Panc1 (cell line): ENCODE data around the gene CDH12. TPM values are rescaled to one million over a fixed set of nuclear protein-coding genes. Genes with fewer than 3 reads are reported as not detected.

Source experiments
- ATAC-seq: fragments of 200-7000 bp; cut with Tn5 transposase; 2 replicates; pipeline ENCODE4 v1.9.1; 2020; ENCODE audit warnings: mild to moderate bottlenecking, moderate library complexity
- BruUV-seq: library from RNA; stranded (reverse); fragments of 400-500 nt; replicated peaks from 2 replicates; lab custom pipeline; 2021; lab: Mats Ljungman, UMichigan
- CTCF ChIA-PET: fragments of 300-600 bp; sonication (Branson Sonifier 250); formaldehyde crosslinking; loops from one replicate; lab custom pipeline; 2022; ENCODE audit warnings: antibody characterized with exemption; lab: Charles Lee
- POLR2A ChIA-PET: fragments of 300-600 bp; sonication (Branson Sonifier 250); formaldehyde crosslinking; loops from one replicate; lab custom pipeline; 2022; ENCODE audit warnings: antibody characterized with exemption; lab: Charles Lee
- DNase-seq: peaks from one replicate; pipeline ENCODE4 v3.0.0-alpha.2; 2010; ENCODE audit warnings: low read depth, low spot score
- H3K27ac ChIP-seq: 2 replicates; pipeline ENCODE4 v1.5.1; 2011; ENCODE audit warnings: mild to moderate bottlenecking, low read length, inconsistent platforms
- H3K27me3 ChIP-seq: fragments of 200-500 bp; sonication (Bioruptor generic); 2 replicates; pipeline ENCODE4 v1.6.0; 2014; ENCODE audit warnings: low read length, inconsistent platforms; ENCODE audit not compliant: control insufficient read depth, insufficient read depth
- H3K36me3 ChIP-seq: fragments of 200-500 bp; sonication (Bioruptor generic); 2 replicates; pipeline ENCODE4 v1.5.1; 2014; ENCODE audit warnings: inconsistent platforms, mild to moderate bottlenecking, low read length, moderate library complexity; ENCODE audit not compliant: control insufficient read depth, insufficient read depth
- H3K4me1 ChIP-seq: 2 replicates; pipeline ENCODE4 v1.5.1; 2011; ENCODE audit warnings: inconsistent platforms, mild to moderate bottlenecking, low read length, moderate library complexity; ENCODE audit not compliant: control insufficient read depth, insufficient read depth
- H3K4me3 ChIP-seq, 2 experiments: 2 replicates each; pipeline ENCODE4 v1.5.1; 2011 to 2012; ENCODE audit warnings: low read depth in 2 of 2, low read length in 2 of 2, mild to moderate bottlenecking in 2 of 2, inconsistent platforms in 1 of 2, moderate library complexity in 1 of 2
- H3K9me3 ChIP-seq: fragments of 200-500 bp; sonication (Bioruptor generic); 2 replicates; pipeline ENCODE4 v1.5.1; 2014; ENCODE audit warnings: low read depth, mild to moderate bottlenecking, inconsistent platforms, low read length, moderate library complexity; ENCODE audit not compliant: control insufficient read depth, insufficient read depth
- POLR2AphosphoS5 ChIP-seq: IDR thresholded peaks from 2 replicates; pipeline ENCODE4 v1.6.1; 2012; ENCODE audit warnings: mild to moderate bottlenecking, low read depth, low read length, moderate library complexity
- SIN3A ChIP-seq: IDR thresholded peaks from 2 replicates; pipeline ENCODE4 v1.6.1; 2012; ENCODE audit warnings: low read depth, mild to moderate bottlenecking, low read length, moderate library complexity, borderline replicate concordance; ENCODE audit not compliant: insufficient read depth
- TCF7L2 ChIP-seq: IDR thresholded peaks from 2 replicates; pipeline ENCODE4 v1.6.1; 2011; ENCODE audit warnings: mild to moderate bottlenecking, low read depth, low read length, inconsistent platforms
- in situ Hi-C: cut with HindIII; loops from 2 replicates; pipeline ENCODE4 v1.10.0; 2016; ENCODE audit warnings: low sequenced_read_pairs, low pct_unique_long_range_greater_than_20kb
- intact Hi-C: fragments of 100-400 bp; cut with micrococcal nuclease; formaldehyde crosslinking; loops from one replicate; pipeline ENCODE4 v1.10.0; 2022; ENCODE audit not compliant: unreplicated experiment
- total RNA-seq: library from RNA; stranded (reverse); gene quantifications from one replicate; pipeline ENCODE4 v1.2.1, GENCODE V29; 2021; ENCODE audit not compliant: unreplicated experiment
- TF ChIP-seq, protein P1 (sequence below): fragments of 450-650 bp; IDR thresholded peaks from 2 replicates; pipeline ENCODE4 v1.5.1; 2017; ENCODE audit warnings: mild to moderate bottlenecking
- TF ChIP-seq, protein P2 (sequence below), 2 experiments: IDR thresholded peaks; 2 replicates each; pipeline ENCODE4 v1.6.1; 2011 to 2012; ENCODE audit warnings: low read depth in 2 of 2, control low read depth in 1 of 2, low read length in 1 of 2, mild to moderate bottlenecking in 1 of 2, moderate library complexity in 1 of 2; ENCODE audit not compliant: insufficient read depth in 1 of 2

The CDH12 gene
- total RNA-seq, 1 experiment from 2014 or later = not detected

DNA sequence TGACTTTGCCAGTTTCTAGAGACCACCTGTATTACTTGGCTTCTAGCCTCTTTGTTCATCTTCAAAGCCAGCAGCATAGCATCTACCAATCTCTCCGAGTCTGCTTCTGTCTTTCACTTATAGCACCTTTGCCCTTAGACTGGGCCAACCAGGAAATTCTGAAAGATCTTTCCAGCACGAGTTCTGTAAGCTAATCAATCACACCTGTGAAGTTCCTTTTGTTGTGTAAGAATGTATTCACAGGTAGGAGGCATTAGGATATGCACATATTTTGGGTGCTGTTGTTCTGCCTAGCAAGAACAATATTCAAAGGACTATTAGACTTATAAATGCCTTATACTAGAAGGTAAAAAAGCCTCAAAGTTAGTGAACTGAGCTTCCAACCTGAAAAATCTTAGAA lies 232.1 kb downstream of the CDH12 start:
- in situ Hi-C loops = no loop called here
- POLR2A ChIA-PET = no interaction called here
- no peak for DNase-seq
- BruUV-seq = no TSS peak
- Histone ChIP-seq H3K36me3 (no peaks in the 10 kb centered on the region), H3K4me3 (no peak overlapping the region), H3K9me3 (no peaks in the 10 kb centered on the region), H3K4me1 (no peaks in the 10 kb centered on the region), H3K27me3 (no peaks in the 10 kb centered on the region), H3K27ac (no peak overlapping the region)
- intact Hi-C loops = no loop called here
- no peak for TF ChIP-seq POLR2AphosphoS5
- TF ChIP-seq, protein P1, sequence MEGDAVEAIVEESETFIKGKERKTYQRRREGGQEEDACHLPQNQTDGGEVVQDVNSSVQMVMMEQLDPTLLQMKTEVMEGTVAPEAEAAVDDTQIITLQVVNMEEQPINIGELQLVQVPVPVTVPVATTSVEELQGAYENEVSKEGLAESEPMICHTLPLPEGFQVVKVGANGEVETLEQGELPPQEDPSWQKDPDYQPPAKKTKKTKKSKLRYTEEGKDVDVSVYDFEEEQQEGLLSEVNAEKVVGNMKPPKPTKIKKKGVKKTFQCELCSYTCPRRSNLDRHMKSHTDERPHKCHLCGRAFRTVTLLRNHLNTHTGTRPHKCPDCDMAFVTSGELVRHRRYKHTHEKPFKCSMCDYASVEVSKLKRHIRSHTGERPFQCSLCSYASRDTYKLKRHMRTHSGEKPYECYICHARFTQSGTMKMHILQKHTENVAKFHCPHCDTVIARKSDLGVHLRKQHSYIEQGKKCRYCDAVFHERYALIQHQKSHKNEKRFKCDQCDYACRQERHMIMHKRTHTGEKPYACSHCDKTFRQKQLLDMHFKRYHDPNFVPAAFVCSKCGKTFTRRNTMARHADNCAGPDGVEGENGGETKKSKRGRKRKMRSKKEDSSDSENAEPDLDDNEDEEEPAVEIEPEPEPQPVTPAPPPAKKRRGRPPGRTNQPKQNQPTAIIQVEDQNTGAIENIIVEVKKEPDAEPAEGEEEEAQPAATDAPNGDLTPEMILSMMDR = no peak
- TF ChIP-seq SIN3A = no peak
- no peak for TF ChIP-seq TCF7L2
- TF ChIP-seq, protein P2, sequence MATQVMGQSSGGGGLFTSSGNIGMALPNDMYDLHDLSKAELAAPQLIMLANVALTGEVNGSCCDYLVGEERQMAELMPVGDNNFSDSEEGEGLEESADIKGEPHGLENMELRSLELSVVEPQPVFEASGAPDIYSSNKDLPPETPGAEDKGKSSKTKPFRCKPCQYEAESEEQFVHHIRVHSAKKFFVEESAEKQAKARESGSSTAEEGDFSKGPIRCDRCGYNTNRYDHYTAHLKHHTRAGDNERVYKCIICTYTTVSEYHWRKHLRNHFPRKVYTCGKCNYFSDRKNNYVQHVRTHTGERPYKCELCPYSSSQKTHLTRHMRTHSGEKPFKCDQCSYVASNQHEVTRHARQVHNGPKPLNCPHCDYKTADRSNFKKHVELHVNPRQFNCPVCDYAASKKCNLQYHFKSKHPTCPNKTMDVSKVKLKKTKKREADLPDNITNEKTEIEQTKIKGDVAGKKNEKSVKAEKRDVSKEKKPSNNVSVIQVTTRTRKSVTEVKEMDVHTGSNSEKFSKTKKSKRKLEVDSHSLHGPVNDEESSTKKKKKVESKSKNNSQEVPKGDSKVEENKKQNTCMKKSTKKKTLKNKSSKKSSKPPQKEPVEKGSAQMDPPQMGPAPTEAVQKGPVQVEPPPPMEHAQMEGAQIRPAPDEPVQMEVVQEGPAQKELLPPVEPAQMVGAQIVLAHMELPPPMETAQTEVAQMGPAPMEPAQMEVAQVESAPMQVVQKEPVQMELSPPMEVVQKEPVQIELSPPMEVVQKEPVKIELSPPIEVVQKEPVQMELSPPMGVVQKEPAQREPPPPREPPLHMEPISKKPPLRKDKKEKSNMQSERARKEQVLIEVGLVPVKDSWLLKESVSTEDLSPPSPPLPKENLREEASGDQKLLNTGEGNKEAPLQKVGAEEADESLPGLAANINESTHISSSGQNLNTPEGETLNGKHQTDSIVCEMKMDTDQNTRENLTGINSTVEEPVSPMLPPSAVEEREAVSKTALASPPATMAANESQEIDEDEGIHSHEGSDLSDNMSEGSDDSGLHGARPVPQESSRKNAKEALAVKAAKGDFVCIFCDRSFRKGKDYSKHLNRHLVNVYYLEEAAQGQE (IDR thresholded peaks at IDR 0.05; ENCODE audit: insufficient read depth in 1 of 2, low read depth in 2 of 2, low read length in 1 of 2) = no peak
- ATAC-seq = no peak
- CTCF ChIA-PET = no interaction called here

DNA sequence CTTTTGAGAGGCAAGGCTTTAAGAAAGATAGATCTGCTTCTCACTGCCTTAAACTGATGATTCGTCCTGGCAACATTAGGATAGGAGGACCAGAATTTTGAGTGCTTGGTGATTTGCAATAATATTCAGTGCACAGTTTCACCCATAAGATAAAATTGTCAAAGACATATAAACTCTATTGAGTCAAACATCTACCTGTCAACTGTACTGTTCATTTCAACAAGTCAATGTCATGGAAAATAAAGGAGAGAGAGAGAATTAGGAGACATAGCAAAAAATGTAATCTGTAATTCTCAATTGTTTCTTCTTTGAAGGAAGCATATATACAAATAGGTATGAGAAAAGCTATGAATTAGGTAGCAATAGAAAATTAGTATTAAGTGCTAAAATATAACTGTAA lies 237.2 kb downstream of the CDH12 start:
- Histone ChIP-seq H3K36me3 (no peaks in the 10 kb centered on the region), H3K27ac (no peak overlapping the region), H3K4me3 (no peak overlapping the region), H3K9me3 (no peaks in the 10 kb centered on the region), H3K27me3 (no peaks in the 10 kb centered on the region), H3K4me1 (no peaks in the 10 kb centered on the region)
- DNase-seq = no peak
- TF ChIP-seq, protein P2 (IDR thresholded peaks at IDR 0.05; ENCODE audit: insufficient read depth in 1 of 2, low read depth in 2 of 2, low read length in 1 of 2) = no peak
- TF ChIP-seq POLR2AphosphoS5 = no peak
- intact Hi-C loops = no loop called here
- CTCF ChIA-PET = no interaction called here
- no peak for ATAC-seq
- POLR2A ChIA-PET = no interaction called here
- no TSS peak for BruUV-seq
- in situ Hi-C loops = no loop called here
